Measurements from ENCODE around the gene ABHD8.

The ABHD8 gene

GRCh38 chr19:17263712-17264640, 39.2 kb downstream of the ABHD8 start:
- no peak for DNase-seq

GRCh38 chr19:17262557-17262956, 40.7 kb downstream of the ABHD8 start:
- no peak for DNase-seq

- DNase-seq, result peak; percentile 82 to 88 (median 85)
Measured at GRCh38 chr19:17260842-17261325, 42.3 kb downstream of the ABHD8 start.

- no peak for DNase-seq
Measured at GRCh38 chr19:17259934-17260333, 43.3 kb downstream of the ABHD8 start.

GRCh38 chr19:17259118-17259780, 44.0 kb downstream of the ABHD8 start:
- DNase-seq, result no peak

- no peak for DNase-seq
Measured at GRCh38 chr19:17256130-17256529, 47.1 kb downstream of the ABHD8 start.

GRCh38 chr19:17255150-17255621, 48.0 kb downstream of the ABHD8 start:
- no peak for DNase-seq

- no peak for DNase-seq
Measured at GRCh38 chr19:17254636-17255035, 48.6 kb downstream of the ABHD8 start.

GRCh38 chr19:17249887-17250548, 53.2 kb downstream of the ABHD8 start:
- no peak for DNase-seq

GRCh38 chr19:17248011-17248776, 55.0 kb downstream of the ABHD8 start:
- no peak for DNase-seq

GRCh38 chr19:17246681-17247425, 56.4 kb downstream of the ABHD8 start:
- DNase-seq, result no peak

GRCh38 chr19:17245535-17245984, 57.7 kb downstream of the ABHD8 start, which contains the start of gene NR2F6:
NR2F6 (minus strand) TSS chr19:17245919; CDS start chr19:17245220, 699 bp downstream.
- DNase-seq, result no peak

- no peak for DNase-seq
Measured at GRCh38 chr19:17244618-17245534, 58.3 kb downstream of the ABHD8 start.

- DNase-seq, result no peak
Measured at GRCh38 chr19:17243830-17244617, 59.2 kb downstream of the ABHD8 start.

GRCh38 chr19:17243211-17243829, 59.9 kb downstream of the ABHD8 start:
- DNase-seq, result no peak

GRCh38 chr19:17242431-17243208, 60.6 kb downstream of the ABHD8 start:
- no peak for DNase-seq

All from activated CD4-positive, CD25-positive, alpha-beta regulatory T cell (primary cell).